NCI-H1417 treated with DMSO at 0.1 percent for 48 hours (cell line): ENCODE data around the gene UBE3D.
"Not testable (repeated sequence)": the region's sequence is repeated elsewhere in the genome, so short reads cannot be mapped to it uniquely, and the experiment has no call there.

Experiments
- DNase-seq: peaks from one replicate; lab custom pipeline; 2025; lab: John Stamatoyannopoulos, UW

UBE3D gene

GRCh38 chr6:82914511-82914910, 151.1 kb downstream of the UBE3D start:
- DNase-seq, result no peak

- DNase-seq, result no peak
Measured at GRCh38 chr6:82910820-82911219, 154.8 kb downstream of the UBE3D start.

- DNase-seq, result no peak
Measured at GRCh38 chr6:82910395-82910794, 155.2 kb downstream of the UBE3D start.

- no peak for DNase-seq
Measured at GRCh38 chr6:82909551-82909950, 156.1 kb downstream of the UBE3D start.

- DNase-seq, result no peak
Measured at GRCh38 chr6:82908661-82909060, 157.0 kb downstream of the UBE3D start.

GRCh38 chr6:82906951-82907350, 158.7 kb downstream of the UBE3D start:
- DNase-seq, result no peak

GRCh38 chr6:82906489-82906888, 159.2 kb downstream of the UBE3D start:
- no peak for DNase-seq

- no peak for DNase-seq
Measured at GRCh38 chr6:82904860-82905259, 160.8 kb downstream of the UBE3D start.

GRCh38 chr6:82904257-82904656, 161.4 kb downstream of the UBE3D start:
- DNase-seq, result no peak

- DNase-seq, result no peak
Measured at GRCh38 chr6:82902290-82902689, 163.4 kb downstream of the UBE3D start.

GRCh38 chr6:82894653-82895259, 170.9 kb downstream of the UBE3D start:
- DNase-seq, result no peak

GRCh38 chr6:82893889-82894652, 171.6 kb downstream of the UBE3D start:
- DNase-seq, result no peak

- not testable (repeated sequence) for DNase-seq
Measured at GRCh38 chr6:82891503-82891902, 174.1 kb downstream of the UBE3D start.

- no peak for DNase-seq
Measured at GRCh38 chr6:82891076-82891475, 174.6 kb downstream of the UBE3D start.

- DNase-seq, result no peak
Measured at GRCh38 chr6:82890240-82890639, 175.4 kb downstream of the UBE3D start.

- DNase-seq, result no peak
Measured at GRCh38 chr6:82889143-82889542, 176.5 kb downstream of the UBE3D start.

GRCh38 chr6:82882363-82883023, 183.1 kb downstream of the UBE3D start:
- DNase-seq, result no peak

- no peak for DNase-seq
Measured at GRCh38 chr6:82881519-82881918, 184.1 kb downstream of the UBE3D start.

GRCh38 chr6:82878812-82879211, 186.8 kb downstream of the UBE3D start:
- DNase-seq, result no peak

- no peak for DNase-seq
Measured at GRCh38 chr6:82877213-82878195, 188.1 kb downstream of the UBE3D start.

GRCh38 chr6:82875573-82876185, 190.0 kb downstream of the UBE3D start:
- DNase-seq, result no peak

GRCh38 chr6:82874867-82875266, 190.8 kb downstream of the UBE3D start:
- no peak for DNase-seq
